SIG-M5 treated with dmso at 0.1 percent for 504 hours (cell line): Measurements from ENCODE around the gene LBR.
A peak's percentile ranks its signal among the peaks of the same experiment; 100 is the strongest.

ENCODE experiments used
- DNase-seq: peaks from one replicate; lab custom pipeline; 2025; ENCODE audit not compliant: unreplicated experiment; lab: John Stamatoyannopoulos, UW

LBR gene

DNA sequence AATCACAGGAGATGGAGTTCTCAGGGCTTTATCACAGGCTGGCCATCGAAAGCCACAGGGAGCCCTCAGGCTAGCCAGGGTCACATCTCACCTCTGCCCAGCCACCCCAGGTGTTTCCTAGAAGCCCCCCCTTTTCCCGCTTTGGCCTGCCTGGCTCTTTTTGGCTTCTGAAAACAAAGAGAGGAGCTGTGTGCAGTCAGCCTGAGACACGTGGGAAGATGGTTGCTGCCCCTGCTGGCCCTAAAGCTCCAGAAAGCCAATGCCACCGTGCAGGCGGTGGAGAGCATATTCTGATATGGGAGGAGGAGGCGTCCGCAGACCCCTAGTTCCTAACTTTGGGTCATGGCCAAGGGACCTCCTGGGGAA, 18.7 kb upstream of the LBR start:
- DNase-seq: no peak

GRCh38 chr1:225445639-225446594, 18.1 kb upstream of the LBR start:
- DNase-seq: no peak

- no peak for DNase-seq
Measured at GRCh38 chr1:225442123-225442505, 14.3 kb upstream of the LBR start.

DNA sequence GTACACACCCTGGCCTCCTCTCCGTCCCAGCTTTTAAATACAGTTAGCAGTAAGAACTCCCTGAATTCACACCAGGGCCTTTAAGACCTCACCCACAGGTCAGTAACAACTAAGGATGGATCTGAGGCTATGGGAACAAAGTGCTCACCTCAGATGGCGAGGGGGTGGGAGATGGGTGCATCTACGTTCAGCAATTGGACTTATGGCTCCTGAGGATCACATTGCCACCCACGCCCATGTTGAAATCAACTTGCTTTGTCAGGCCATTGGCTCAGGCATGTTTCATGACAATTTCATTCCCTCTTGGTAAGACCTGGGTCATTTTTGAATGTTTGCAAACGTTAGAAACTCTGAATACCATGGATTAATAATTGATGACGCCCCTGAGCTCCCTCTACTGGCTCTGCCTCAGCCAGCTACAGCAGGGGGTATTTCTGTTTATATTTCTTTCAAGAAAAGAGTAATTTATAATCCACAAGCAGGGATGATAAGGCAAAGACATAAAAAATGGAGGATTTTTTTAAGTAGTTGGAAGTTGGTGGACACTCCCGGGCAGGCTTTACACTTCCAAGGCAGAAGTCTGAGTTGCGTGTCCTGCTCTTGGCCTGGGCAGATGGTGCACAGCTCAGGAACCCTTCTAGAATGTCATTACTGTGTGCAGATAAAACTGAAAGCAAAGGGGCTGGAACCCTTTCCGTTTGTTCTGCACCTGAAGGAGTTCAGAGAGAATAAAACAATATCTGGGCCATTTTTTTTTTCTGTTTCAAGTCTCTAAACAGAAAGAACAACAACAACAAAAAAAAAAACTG, 13.7 kb upstream of the LBR start:
- DNase-seq: no peak

GRCh38 chr1:225440380-225441221, 12.8 kb upstream of the LBR start:
- DNase-seq: no peak

DNA sequence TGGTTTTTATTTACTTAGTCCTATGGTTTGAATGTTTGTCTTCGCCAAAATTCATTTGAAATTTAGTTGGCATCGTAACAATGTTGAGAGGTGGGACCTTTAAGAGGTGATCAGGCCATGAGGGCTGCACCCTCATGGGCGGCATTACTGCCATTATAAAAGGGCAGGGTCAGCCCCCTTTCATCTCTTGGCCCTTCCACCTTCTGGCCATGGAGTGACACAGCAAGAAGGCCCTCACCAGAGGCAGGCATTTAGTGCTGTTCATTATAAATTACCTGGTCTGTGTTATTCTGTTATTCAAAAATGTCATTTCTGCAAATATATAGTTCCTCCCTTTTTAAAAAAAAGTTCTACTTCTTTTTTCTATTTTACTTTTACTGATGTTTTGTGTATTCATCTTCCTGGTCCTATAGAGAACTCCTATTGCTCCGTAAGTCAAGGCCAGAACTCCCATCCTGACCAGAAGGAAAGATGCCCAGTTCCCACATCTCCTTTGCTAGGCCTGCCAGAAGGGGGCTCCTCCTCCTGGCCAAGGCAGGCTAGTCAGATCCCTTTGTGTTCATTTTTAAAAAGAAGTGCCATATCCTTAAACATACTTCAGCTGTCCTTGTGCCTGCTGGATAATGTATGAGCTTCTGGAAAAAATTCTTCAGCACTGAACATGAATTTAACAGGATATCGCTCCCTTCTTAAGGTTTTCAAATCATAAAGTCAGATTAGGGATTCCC, 10.0 kb upstream of the LBR start:
- peak; percentile 48 for DNase-seq

GRCh38 chr1:225435957-225436392, 8.1 kb upstream of the LBR start:
- no peak for DNase-seq

- DNase-seq: no peak
Measured at GRCh38 chr1:225435487-225435886, 7.6 kb upstream of the LBR start.

DNA sequence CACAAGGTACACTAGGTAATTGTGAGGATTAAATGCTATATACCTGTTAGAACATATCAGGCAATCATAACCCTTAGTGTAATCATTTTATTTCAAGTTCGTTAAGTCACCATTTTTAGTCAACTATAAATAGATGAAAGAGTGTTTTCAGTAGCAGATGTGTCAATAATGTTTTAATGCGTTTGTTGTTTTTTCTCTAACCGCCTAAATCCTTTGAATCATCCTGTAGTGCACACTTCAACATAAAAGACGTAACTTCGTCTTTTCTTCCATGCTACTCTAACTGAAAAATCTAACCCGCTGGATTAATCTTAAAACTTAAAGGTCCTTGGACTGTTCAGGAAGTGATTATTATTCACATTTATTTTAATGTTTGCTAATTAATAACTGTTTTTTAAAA, 7.2 kb upstream of the LBR start:
- DNase-seq: no peak

- DNase-seq: no peak
Measured at GRCh38 chr1:225434046-225434445, 6.2 kb upstream of the LBR start.

- DNase-seq: no peak
Measured at GRCh38 chr1:225431081-225431863, 3.4 kb upstream of the LBR start.

- DNase-seq: no peak
Measured at GRCh38 chr1:225430301-225430700, 2.5 kb upstream of the LBR start.

DNA sequence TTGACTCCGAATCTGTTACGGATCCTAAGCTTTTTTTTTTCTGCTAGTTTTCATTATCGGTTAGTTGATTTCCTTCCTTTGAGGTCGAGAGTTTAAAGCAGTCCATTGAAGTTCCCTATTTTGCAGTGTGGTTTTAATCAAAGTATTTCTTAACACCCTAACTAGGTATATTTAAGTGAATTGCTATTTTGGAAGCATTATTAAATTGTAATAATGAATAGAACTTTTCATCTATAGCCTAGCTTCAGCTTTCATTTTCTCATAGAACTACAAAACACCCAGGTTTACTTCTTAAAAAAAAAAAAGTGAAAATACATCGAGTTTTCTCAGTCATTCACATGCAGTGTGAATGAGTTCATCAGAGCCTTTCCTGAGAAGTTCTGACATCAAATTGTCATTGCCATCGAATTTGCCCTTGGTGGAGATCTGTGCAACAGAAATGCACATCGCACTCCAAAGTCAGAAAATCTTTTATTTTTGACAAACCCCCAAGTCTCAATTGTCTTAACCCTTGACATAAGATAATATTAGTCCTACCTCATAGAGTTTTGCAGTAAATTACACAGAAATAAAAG, 1.1 kb upstream of the LBR start:
- peak; percentile 97 for DNase-seq

DNA sequence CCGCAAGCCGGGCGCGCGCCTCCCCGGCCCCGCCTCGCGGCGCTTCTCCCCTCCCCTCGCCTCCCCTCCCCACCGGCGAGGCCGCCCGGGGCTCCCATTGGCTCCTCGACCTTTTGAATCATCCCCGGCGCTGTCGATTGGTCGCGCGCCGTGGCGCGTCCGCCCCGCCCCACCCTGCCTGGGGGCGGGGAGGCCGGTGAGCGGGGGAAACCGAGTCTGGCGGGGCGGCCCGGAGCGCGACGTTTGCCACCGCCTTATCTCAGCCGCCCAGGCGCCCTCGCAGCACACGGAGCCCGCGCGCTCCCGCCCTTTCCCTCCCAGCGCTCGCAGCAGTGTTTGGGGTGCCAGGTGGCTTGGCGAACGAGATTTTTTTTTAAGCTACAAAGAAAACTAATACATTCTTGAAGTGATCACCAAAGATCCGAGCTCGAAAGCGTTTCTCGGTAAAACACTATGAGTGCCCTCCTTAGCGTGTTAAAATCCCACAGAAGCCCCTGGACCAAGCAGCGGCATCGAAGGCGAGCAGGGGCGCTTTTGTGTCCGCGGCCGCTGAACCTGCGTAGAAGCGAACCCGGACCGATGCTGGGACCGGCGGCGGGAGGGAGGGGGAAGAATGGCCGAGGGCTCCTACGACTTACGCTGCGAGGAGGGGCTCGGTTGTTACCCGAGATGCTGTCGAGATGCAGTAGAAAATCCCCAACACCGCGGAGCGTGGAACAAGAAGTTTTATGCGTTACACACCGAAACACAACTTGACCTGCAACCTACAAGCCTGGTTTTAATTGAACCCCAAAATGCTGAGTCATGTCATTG, 436 bp upstream of the LBR start:
- peak; percentile 94 for DNase-seq

- peak; percentile 65 for DNase-seq
Measured at GRCh38 chr1:225426395-225427234, 1.2 kb downstream of the LBR start.

DNA sequence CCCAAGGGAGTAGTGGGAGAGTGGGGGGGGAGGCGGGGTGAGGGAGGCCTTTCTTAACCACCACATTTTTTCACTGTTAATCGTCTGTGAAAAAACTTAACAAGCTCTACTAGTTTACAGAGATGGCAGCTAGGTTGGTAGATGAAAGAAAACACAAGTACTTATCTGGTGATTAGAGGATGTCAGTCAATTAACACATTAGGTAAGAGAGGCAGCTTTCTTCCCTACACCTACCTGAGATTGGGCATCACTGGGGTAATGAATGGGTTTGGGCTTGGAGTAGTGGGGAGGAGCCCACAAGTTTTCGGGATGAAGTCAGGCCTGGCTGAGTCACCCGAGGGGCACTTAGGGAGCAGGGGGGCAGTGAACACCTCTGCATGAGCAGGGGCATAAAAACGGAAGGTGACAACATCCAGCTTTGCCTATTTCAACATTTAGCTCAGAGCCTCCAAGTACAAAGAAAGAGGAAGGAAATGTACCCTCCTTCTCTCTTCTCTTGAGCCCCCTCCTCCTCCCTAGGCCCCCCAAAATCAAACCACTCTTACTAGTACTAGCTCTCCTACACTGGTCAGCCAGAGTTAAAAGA, 2.5 kb downstream of the LBR start:
- DNase-seq: peak; percentile 95

- DNase-seq: no peak
Measured at GRCh38 chr1:225424562-225425200, 3.2 kb downstream of the LBR start.
